Large intestine (tissue), 3 donors: Measurements from ENCODE around the gene IFIT1B. TPM values are rescaled to one million over a fixed set of nuclear protein-coding genes. Genes with fewer than 3 reads are reported as not detected.
"Not testable (repeated sequence)": the region's sequence is repeated elsewhere in the genome, so short reads cannot be mapped to it uniquely, and the experiment has no call there.

Experiments used
- DNase-seq, 2 donors: peaks; one replicate each; pipeline versions ENCODE4 v3.0.0 to v3.0.0-alpha.2; 2013
- H3K27ac ChIP-seq: one replicate; pipeline ENCODE4 v1.5.1; 2013; ENCODE audit warnings: low read length
- H3K27me3 ChIP-seq: 2 replicates; pipeline ENCODE4 v1.6.1; 2013; ENCODE audit warnings: low read length; ENCODE audit not compliant: control insufficient read depth, insufficient read depth
- H3K36me3 ChIP-seq: 2 replicates; pipeline ENCODE4 v1.6.1; 2013; ENCODE audit warnings: low read length; ENCODE audit not compliant: control insufficient read depth, insufficient read depth
- H3K4me1 ChIP-seq: one replicate; pipeline ENCODE4 v1.6.1; 2013; ENCODE audit warnings: low read length; ENCODE audit not compliant: control insufficient read depth, insufficient read depth
- H3K4me3 ChIP-seq: one replicate; pipeline ENCODE4 v1.5.1; 2013; ENCODE audit warnings: low read length
- H3K9me3 ChIP-seq: one replicate; pipeline ENCODE4 v1.6.1; 2013; ENCODE audit warnings: mild to moderate bottlenecking, low read depth, low read length, moderate library complexity; ENCODE audit not compliant: control insufficient read depth
- WGBS: methylation state at CpG from one replicate; pipeline ENCODE4 v1.1.5; 2013; ENCODE audit warnings: low lambda C conversion rate; ENCODE audit not compliant: insufficient coverage; 5-methylcytosine and 5-hydroxymethylcytosine counted together
- polyA plus RNA-seq: library from polyadenylated mRNA; unstranded; fragments of 120-200 nt; gene quantifications from one replicate; pipeline ENCODE4 v1.2.1, GENCODE V29; 2013

Gene IFIT1B
- polyA plus RNA-seq, 1 donor = 0.34 TPM

GRCh38 chr10:89398003-89398749 is 20.3 kb downstream of the IFIT1B start:
- Histone ChIP-seq H3K27ac (no peak overlapping the region), H3K27me3 (no peaks in the 10 kb centered on the region), H3K4me1 (peaks cover 6% of the 10 kb centered on the region), H3K4me3 (no peak overlapping the region), H3K36me3 (no peaks in the 10 kb centered on the region), H3K9me3 (no peaks in the 10 kb centered on the region)
- no CpG with 5 or more reads among the region's 5 CpGs for WGBS
- DNase-seq = no peak

- H3K9me3 ChIP-seq = no peaks in the 10 kb centered on the region
- DNase-seq = no peak
- WGBS = no CpG with 5 or more reads among the region's 1 CpG
- no peaks in the 10 kb centered on the region for H3K4me1 ChIP-seq
- no peaks in the 10 kb centered on the region for H3K36me3 ChIP-seq
- H3K27me3 ChIP-seq = no peaks in the 10 kb centered on the region
- H3K4me3 ChIP-seq = no peak overlapping the region
- no peak overlapping the region for H3K27ac ChIP-seq
Observed at GRCh38 chr10:89399956-89400355, 22.1 kb downstream of the IFIT1B start.

- Histone ChIP-seq H3K27me3 (no peaks in the 10 kb centered on the region), H3K9me3 (no peaks in the 10 kb centered on the region), H3K27ac (no peak overlapping the region), H3K36me3 (no peaks in the 10 kb centered on the region), H3K4me1 (no peaks in the 10 kb centered on the region), H3K4me3 (no peak overlapping the region)
- DNase-seq = no peak
- WGBS = 100% methylated on average over 1 of the region's 2 CpGs
Observed at GRCh38 chr10:89403043-89403442, 25.2 kb downstream of the IFIT1B start.

GRCh38 chr10:89404104-89405047 is 26.5 kb downstream of the IFIT1B start:
- H3K9me3 ChIP-seq = no peaks in the 10 kb centered on the region
- H3K4me3 ChIP-seq = no peak overlapping the region
- WGBS = no CpG with 5 or more reads among the region's 11 CpGs
- H3K4me1 ChIP-seq = no peaks in the 10 kb centered on the region
- no peak for DNase-seq
- no peak overlapping the region for H3K27ac ChIP-seq
- H3K27me3 ChIP-seq = no peaks in the 10 kb centered on the region
- no peaks in the 10 kb centered on the region for H3K36me3 ChIP-seq

- not testable (repeated sequence) for H3K4me3 ChIP-seq, H3K9me3 ChIP-seq, H3K36me3 ChIP-seq, H3K27me3 ChIP-seq, H3K4me1 ChIP-seq, DNase-seq, H3K27ac ChIP-seq
- no CpG with 5 or more reads among the region's 9 CpGs for WGBS
Observed at GRCh38 chr10:89406178-89406577, 28.3 kb downstream of the IFIT1B start.

GRCh38 chr10:89407792-89408191 is 29.9 kb downstream of the IFIT1B start:
- no CpG with 5 or more reads among the region's 3 CpGs for WGBS
- H3K27me3 ChIP-seq, DNase-seq, H3K4me1 ChIP-seq, H3K9me3 ChIP-seq, H3K36me3 ChIP-seq, H3K27ac ChIP-seq, H3K4me3 ChIP-seq: not testable (repeated sequence)

GRCh38 chr10:89409282-89409681 is 31.4 kb downstream of the IFIT1B start:
- not testable (repeated sequence) for H3K4me1 ChIP-seq, H3K27ac ChIP-seq, H3K9me3 ChIP-seq, H3K36me3 ChIP-seq, DNase-seq, H3K27me3 ChIP-seq, H3K4me3 ChIP-seq
- WGBS = no CpG with 5 or more reads among the region's 5 CpGs

GRCh38 chr10:89410551-89410950 is 32.7 kb downstream of the IFIT1B start:
- not testable (repeated sequence) for H3K4me3 ChIP-seq, DNase-seq, H3K4me1 ChIP-seq, H3K27ac ChIP-seq, H3K9me3 ChIP-seq, H3K27me3 ChIP-seq, H3K36me3 ChIP-seq
- 79% methylated on average over 4 of the region's 5 CpGs for WGBS

GRCh38 chr10:89411135-89411534 is 33.3 kb downstream of the IFIT1B start:
- not testable (repeated sequence) for H3K4me3 ChIP-seq, H3K9me3 ChIP-seq, H3K4me1 ChIP-seq, H3K36me3 ChIP-seq, DNase-seq, H3K27ac ChIP-seq, H3K27me3 ChIP-seq
- 67% methylated on average over 1 of the region's 2 CpGs for WGBS

GRCh38 chr10:89412276-89412675 is 34.4 kb downstream of the IFIT1B start:
- DNase-seq, H3K27me3 ChIP-seq, H3K4me3 ChIP-seq, H3K36me3 ChIP-seq, H3K9me3 ChIP-seq, H3K27ac ChIP-seq: not testable (repeated sequence)
- peaks cover 10% of the 10 kb centered on the region for H3K4me1 ChIP-seq
- no CpG with 5 or more reads among the region's 10 CpGs for WGBS
